HEK293 (cell line): ENCODE data around the gene ZNF302.
A peak's percentile ranks its signal among the peaks of the same experiment; 100 is the strongest.

ENCODE experiments used
- CTCF ChIA-PET: fragments of 350-600 bp; formaldehyde crosslinking; extraction: SDS; loops from one replicate; lab custom pipeline; 2021; ENCODE audit warnings: antibody characterized with exemption; lab: Yijun Ruan, JAX
- POLR2A ChIA-PET: fragments of 300-600 bp; formaldehyde crosslinking; extraction: SDS; loops from one replicate; lab custom pipeline; 2020; ENCODE audit warnings: antibody characterized with exemption, inconsistent platforms; lab: Yijun Ruan, JAX
- H3K27ac ChIP-seq: fragments of 200-500 bp; sonication (Bioruptor generic); 2 replicates; pipeline ENCODE4 v1.5.1; 2014; ENCODE audit warnings: low read depth, low read length, control low read depth, inconsistent platforms; ENCODE audit errors: extremely low read depth
- H3K36me3 ChIP-seq, 2 experiments: fragments of 200-500 bp in 1 of 2; sonication (Bioruptor generic) in 1 of 2; 1 replicate in 1 of 2; 2 replicates in 1 of 2; pipeline ENCODE4 v1.5.1; 2014 to 2017; ENCODE audit warnings: inconsistent platforms in 2 of 2, low read length in 2 of 2; ENCODE audit not compliant: control insufficient read depth in 2 of 2, insufficient read depth in 1 of 2
- H3K4me1 ChIP-seq: fragments of 200-500 bp; sonication (Bioruptor generic); 2 replicates; pipeline ENCODE4 v1.5.1; 2014; ENCODE audit warnings: mild to moderate bottlenecking, low read length, inconsistent platforms; ENCODE audit not compliant: control insufficient read depth, insufficient read depth
- H3K4me3 ChIP-seq: 2 replicates; pipeline ENCODE4 v1.5.1; 2011; ENCODE audit warnings: low read depth, mild to moderate bottlenecking, control low read depth, low read length, moderate library complexity
- H3K9me3 ChIP-seq: fragments of 200-500 bp; sonication (Bioruptor generic); 2 replicates; pipeline ENCODE4 v1.5.1; 2014; ENCODE audit warnings: low read depth, low read length, inconsistent platforms; ENCODE audit not compliant: control insufficient read depth, insufficient read depth
- MEIS1 ChIP-seq: sonication (generic); formaldehyde crosslinking; IDR thresholded peaks from 2 replicates; pipeline ENCODE4 v1.8.1; 2022; ENCODE audit warnings: missing genetic modification reagents, mild to moderate bottlenecking, borderline replicate concordance
- RBAK ChIP-seq: fragments of 450-650 bp; formaldehyde crosslinking; IDR thresholded peaks from 2 replicates; pipeline ENCODE4 v1.5.1; 2016; ENCODE audit warnings: missing biosample characterization, missing genetic modification characterization
- SETDB1 ChIP-seq: IDR thresholded peaks from one replicate; pipeline ENCODE4 v1.6.1; 2017; ENCODE audit warnings: mild to moderate bottlenecking, low read length, moderate library complexity, mixed read lengths; ENCODE audit not compliant: insufficient read length
- ZFP41 ChIP-seq: fragments of 450-650 bp; formaldehyde crosslinking; IDR thresholded peaks from 2 replicates; pipeline ENCODE4 v1.5.1; 2016; ENCODE audit warnings: missing biosample characterization, missing genetic modification characterization, borderline replicate concordance
- ZFP69B ChIP-seq: fragments of 450-650 bp; formaldehyde crosslinking; IDR thresholded peaks from 2 replicates; pipeline ENCODE4 v1.5.1; 2016; ENCODE audit warnings: missing biosample characterization, missing genetic modification characterization
- ZNF175 ChIP-seq: fragments of 450-650 bp; formaldehyde crosslinking; IDR thresholded peaks from 2 replicates; pipeline ENCODE4 v1.5.1; 2016; ENCODE audit warnings: missing biosample characterization, missing genetic modification characterization
- ZNF274 ChIP-seq, 2 experiments: fragments of 200-500 bp in 1 of 2; fragments of 450-650 bp in 1 of 2; sonication (Bioruptor generic) in 1 of 2; formaldehyde crosslinking in 1 of 2; IDR thresholded peaks; 2 replicates each; pipeline versions ENCODE4 v1.5.1 to v1.6.1; 2014 to 2016; ENCODE audit warnings: borderline replicate concordance in 1 of 2, inconsistent platforms in 1 of 2, low read length in 1 of 2, missing biosample characterization in 1 of 2, missing genetic modification characterization in 1 of 2
- ZNF513 ChIP-seq: fragments of 450-650 bp; IDR thresholded peaks from 2 replicates; pipeline ENCODE4 v1.5.1; 2018; ENCODE audit warnings: missing biosample characterization, missing genetic modification characterization
- ZNF664 ChIP-seq: fragments of 450-650 bp; formaldehyde crosslinking; IDR thresholded peaks from 2 replicates; pipeline ENCODE4 v1.5.1; 2016; ENCODE audit warnings: missing biosample characterization, missing genetic modification characterization
- ZSCAN16 ChIP-seq: fragments of 450-650 bp; formaldehyde crosslinking; IDR thresholded peaks from 2 replicates; pipeline ENCODE4 v1.5.1; 2016; ENCODE audit warnings: missing biosample characterization, missing genetic modification characterization
- TF ChIP-seq, protein P1 (sequence below): fragments of 450-650 bp; formaldehyde crosslinking; IDR thresholded peaks from 2 replicates; pipeline ENCODE4 v1.5.1; 2016; ENCODE audit warnings: missing biosample characterization, missing genetic modification characterization
- TF ChIP-seq, protein P2 (sequence below): fragments of 450-650 bp; formaldehyde crosslinking; IDR thresholded peaks from 2 replicates; pipeline ENCODE4 v1.5.1; 2016; ENCODE audit warnings: missing biosample characterization, missing genetic modification characterization
- TF ChIP-seq, protein P3 (sequence below): fragments of 450-650 bp; formaldehyde crosslinking; IDR thresholded peaks from 2 replicates; pipeline ENCODE4 v1.5.1; 2016; ENCODE audit warnings: missing biosample characterization, missing genetic modification characterization
- TF ChIP-seq, protein P4 (sequence below): fragments of 450-650 bp; formaldehyde crosslinking; IDR thresholded peaks from 2 replicates; pipeline ENCODE4 v1.5.1; 2016; ENCODE audit warnings: missing biosample characterization, missing genetic modification characterization, borderline replicate concordance

The ZNF302 gene

GRCh38 chr19:34639491-34640085, 37.9 kb upstream of the ZNF302 start (continued):
- TF ChIP-seq ZFP69B (tag by site-specific recombination) (peak; percentile 33; the same call in 1 of the 2 replicates), MEIS1 (CRISPR knock-in tag) (no peak), ZNF513 (tag by site-specific recombination) (0 out of 2 replicates have a peak, but pooled peaks have one; percentile 37)
- TF ChIP-seq, protein P1, sequence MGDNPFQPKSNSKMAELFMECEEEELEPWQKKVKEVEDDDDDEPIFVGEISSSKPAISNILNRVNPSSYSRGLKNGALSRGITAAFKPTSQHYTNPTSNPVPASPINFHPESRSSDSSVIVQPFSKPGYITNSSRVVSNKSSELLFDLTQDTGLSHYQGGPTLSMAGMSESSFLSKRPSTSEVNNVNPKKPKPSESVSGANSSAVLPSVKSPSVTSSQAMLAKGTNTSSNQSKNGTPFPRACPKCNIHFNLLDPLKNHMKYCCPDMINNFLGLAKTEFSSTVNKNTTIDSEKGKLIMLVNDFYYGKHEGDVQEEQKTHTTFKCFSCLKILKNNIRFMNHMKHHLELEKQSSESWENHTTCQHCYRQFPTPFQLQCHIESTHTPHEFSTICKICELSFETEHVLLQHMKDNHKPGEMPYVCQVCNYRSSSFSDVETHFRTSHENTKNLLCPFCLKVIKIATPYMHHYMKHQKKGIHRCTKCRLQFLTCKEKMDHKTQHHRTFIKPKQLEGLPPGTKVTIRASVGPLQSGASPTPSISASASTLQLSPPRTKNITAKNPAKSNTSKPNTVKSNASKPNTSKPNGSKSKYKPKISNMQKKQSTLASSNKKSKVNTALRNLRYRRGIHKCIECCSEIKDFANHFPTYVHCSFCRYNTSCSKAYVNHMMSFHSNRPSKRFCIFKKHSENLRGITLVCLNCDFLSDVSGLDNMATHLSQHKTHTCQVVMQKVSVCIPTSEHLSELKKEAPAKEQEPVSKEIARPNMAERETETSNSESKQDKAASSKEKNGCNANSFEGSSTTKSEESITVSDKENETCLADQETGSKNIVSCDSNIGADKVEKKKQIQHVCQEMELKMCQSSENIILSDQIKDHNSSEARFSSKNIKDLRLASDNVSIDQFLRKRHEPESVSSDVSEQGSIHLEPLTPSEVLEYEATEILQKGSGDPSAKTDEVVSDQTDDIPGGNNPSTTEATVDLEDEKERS (tag by site-specific recombination): no peak
- TF ChIP-seq, protein P2, sequence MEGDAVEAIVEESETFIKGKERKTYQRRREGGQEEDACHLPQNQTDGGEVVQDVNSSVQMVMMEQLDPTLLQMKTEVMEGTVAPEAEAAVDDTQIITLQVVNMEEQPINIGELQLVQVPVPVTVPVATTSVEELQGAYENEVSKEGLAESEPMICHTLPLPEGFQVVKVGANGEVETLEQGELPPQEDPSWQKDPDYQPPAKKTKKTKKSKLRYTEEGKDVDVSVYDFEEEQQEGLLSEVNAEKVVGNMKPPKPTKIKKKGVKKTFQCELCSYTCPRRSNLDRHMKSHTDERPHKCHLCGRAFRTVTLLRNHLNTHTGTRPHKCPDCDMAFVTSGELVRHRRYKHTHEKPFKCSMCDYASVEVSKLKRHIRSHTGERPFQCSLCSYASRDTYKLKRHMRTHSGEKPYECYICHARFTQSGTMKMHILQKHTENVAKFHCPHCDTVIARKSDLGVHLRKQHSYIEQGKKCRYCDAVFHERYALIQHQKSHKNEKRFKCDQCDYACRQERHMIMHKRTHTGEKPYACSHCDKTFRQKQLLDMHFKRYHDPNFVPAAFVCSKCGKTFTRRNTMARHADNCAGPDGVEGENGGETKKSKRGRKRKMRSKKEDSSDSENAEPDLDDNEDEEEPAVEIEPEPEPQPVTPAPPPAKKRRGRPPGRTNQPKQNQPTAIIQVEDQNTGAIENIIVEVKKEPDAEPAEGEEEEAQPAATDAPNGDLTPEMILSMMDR (tag by site-specific recombination): peak; percentile 92

DNA sequence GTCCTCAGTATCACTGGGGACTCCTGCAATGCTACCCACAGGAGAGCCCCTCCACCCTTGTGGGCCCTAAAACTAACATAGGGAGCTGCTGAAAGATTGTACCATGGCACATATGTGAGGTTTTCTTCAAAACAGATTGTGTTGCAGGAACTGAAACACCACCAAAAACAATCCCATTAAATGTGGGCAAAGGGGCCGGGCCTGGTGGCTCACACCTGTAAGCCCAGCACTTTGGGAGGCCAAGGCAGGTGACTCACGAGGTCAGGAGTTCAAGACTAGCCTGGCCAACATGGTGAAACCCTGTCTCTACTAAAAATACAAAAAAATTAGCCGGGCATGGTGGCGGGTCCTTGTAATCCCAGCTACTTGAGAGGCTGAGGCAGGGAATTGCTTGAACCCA, 35.2 kb upstream of the ZNF302 start:
- no peak overlapping the region for H3K4me3 ChIP-seq
- POLR2A ChIA-PET: no interaction called here
- H3K27ac ChIP-seq: no peak overlapping the region
- CTCF ChIA-PET: interaction anchor here (0.7 to 6.8 kb wide), 7 partner anchors 7 to 691 kb away, joined by 3 to 163 read pairs (median 6); no protein-coding TSS in a partner anchor
- no peaks in the 10 kb centered on the region for H3K4me1 ChIP-seq
- no peaks in the 10 kb centered on the region for H3K36me3 ChIP-seq
- TF ChIP-seq SETDB1 (no peak), ZNF274 (IDR thresholded peaks at IDR 0.05; ENCODE audit: low read length) (no peak), ZNF274 (tag by site-specific recombination; IDR thresholded peaks at IDR 0.05; ENCODE audit: borderline replicate concordance) (no peak), ZNF664 (tag by site-specific recombination) (no peak), ZSCAN16 (no peak), ZFP41 (tag by site-specific recombination) (no peak), RBAK (tag by site-specific recombination) (no peak), ZNF175 (tag by site-specific recombination) (no peak)
- TF ChIP-seq, protein P3, sequence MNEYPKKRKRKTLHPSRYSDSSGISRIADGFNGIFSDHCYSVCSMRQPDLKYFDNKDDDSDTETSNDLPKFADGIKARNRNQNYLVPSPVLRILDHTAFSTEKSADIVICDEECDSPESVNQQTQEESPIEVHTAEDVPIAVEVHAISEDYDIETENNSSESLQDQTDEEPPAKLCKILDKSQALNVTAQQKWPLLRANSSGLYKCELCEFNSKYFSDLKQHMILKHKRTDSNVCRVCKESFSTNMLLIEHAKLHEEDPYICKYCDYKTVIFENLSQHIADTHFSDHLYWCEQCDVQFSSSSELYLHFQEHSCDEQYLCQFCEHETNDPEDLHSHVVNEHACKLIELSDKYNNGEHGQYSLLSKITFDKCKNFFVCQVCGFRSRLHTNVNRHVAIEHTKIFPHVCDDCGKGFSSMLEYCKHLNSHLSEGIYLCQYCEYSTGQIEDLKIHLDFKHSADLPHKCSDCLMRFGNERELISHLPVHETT (tag by site-specific recombination): no peak
- TF ChIP-seq, protein P4, sequence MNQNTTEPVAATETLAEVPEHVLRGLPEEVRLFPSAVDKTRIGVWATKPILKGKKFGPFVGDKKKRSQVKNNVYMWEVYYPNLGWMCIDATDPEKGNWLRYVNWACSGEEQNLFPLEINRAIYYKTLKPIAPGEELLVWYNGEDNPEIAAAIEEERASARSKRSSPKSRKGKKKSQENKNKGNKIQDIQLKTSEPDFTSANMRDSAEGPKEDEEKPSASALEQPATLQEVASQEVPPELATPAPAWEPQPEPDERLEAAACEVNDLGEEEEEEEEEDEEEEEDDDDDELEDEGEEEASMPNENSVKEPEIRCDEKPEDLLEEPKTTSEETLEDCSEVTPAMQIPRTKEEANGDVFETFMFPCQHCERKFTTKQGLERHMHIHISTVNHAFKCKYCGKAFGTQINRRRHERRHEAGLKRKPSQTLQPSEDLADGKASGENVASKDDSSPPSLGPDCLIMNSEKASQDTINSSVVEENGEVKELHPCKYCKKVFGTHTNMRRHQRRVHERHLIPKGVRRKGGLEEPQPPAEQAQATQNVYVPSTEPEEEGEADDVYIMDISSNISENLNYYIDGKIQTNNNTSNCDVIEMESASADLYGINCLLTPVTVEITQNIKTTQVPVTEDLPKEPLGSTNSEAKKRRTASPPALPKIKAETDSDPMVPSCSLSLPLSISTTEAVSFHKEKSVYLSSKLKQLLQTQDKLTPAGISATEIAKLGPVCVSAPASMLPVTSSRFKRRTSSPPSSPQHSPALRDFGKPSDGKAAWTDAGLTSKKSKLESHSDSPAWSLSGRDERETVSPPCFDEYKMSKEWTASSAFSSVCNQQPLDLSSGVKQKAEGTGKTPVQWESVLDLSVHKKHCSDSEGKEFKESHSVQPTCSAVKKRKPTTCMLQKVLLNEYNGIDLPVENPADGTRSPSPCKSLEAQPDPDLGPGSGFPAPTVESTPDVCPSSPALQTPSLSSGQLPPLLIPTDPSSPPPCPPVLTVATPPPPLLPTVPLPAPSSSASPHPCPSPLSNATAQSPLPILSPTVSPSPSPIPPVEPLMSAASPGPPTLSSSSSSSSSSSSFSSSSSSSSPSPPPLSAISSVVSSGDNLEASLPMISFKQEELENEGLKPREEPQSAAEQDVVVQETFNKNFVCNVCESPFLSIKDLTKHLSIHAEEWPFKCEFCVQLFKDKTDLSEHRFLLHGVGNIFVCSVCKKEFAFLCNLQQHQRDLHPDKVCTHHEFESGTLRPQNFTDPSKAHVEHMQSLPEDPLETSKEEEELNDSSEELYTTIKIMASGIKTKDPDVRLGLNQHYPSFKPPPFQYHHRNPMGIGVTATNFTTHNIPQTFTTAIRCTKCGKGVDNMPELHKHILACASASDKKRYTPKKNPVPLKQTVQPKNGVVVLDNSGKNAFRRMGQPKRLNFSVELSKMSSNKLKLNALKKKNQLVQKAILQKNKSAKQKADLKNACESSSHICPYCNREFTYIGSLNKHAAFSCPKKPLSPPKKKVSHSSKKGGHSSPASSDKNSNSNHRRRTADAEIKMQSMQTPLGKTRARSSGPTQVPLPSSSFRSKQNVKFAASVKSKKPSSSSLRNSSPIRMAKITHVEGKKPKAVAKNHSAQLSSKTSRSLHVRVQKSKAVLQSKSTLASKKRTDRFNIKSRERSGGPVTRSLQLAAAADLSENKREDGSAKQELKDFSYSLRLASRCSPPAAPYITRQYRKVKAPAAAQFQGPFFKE (tag by site-specific recombination): no peak
- H3K9me3 ChIP-seq: no peaks in the 10 kb centered on the region
